B cell (primary cell): ENCODE data around the gene FAM186B. TPM values are rescaled to one million over a fixed set of nuclear protein-coding genes. Genes with fewer than 3 reads are reported as not detected.

Experiments used
- ATAC-seq: fragments of 200-7000 bp; cut with Tn5 transposase; one replicate; pipeline ENCODE4 v1.10.0; 2021; ENCODE audit warnings: low read depth, mild to moderate bottlenecking, moderate number of reproducible peaks, moderate library complexity
- CTCF ChIA-PET: fragments of 350-600 bp; sonication (Branson Sonifier 250); formaldehyde crosslinking; loops from one replicate; lab custom pipeline; 2021; ENCODE audit warnings: antibody characterized with exemption, inconsistent platforms; lab: Charles Lee
- POLR2A ChIA-PET: fragments of 350-600 bp; sonication (Branson Sonifier 250); formaldehyde crosslinking; loops from one replicate; lab custom pipeline; 2021; ENCODE audit warnings: antibody characterized with exemption; lab: Charles Lee
- DNase-seq: peaks from one replicate; pipeline ENCODE4 v3.0.0; 2013
- H2AFZ ChIP-seq: 2 replicates; pipeline ENCODE4 v1.6.1; 2012; ENCODE audit warnings: mild to moderate bottlenecking, low read depth, low read length; ENCODE audit not compliant: insufficient read depth, poor library complexity, severe bottlenecking
- H3K27ac ChIP-seq, 2 donors: 1 replicate in 1 of 2; 2 replicates in 1 of 2; pipeline ENCODE4 v1.5.1; 2012 to 2013; ENCODE audit warnings: low read length in 2 of 2, mild to moderate bottlenecking in 2 of 2, moderate library complexity in 1 of 2
- H3K27me3 ChIP-seq, 4 experiments: fragments of 200-600 bp in 1 of 4; sonication (generic) in 1 of 4; replicated peaks in 1 of 4; 1 replicate in 2 of 4; 2 replicates in 2 of 4; pipeline versions ENCODE4 v1.6.1 to v1.7.0; 2013 to 2016; ENCODE audit warnings: low read length in 3 of 4, mild to moderate bottlenecking in 2 of 4, mixed read lengths in 1 of 4, moderate library complexity in 1 of 4; ENCODE audit not compliant: insufficient read depth in 4 of 4, control insufficient read depth in 3 of 4; ENCODE audit errors: control extremely low read depth in 1 of 4
- H3K36me3 ChIP-seq, 2 experiments: replicated peaks in 1 of 2; 1 replicate in 1 of 2; 2 replicates in 1 of 2; pipeline versions ENCODE4 v1.6.1 to v1.7.1; 2013; ENCODE audit warnings: low read length in 1 of 2; ENCODE audit not compliant: insufficient read depth in 2 of 2, control insufficient read depth in 1 of 2; ENCODE audit errors: control extremely low read depth in 1 of 2, extremely low read depth in 1 of 2
- H3K4me1 ChIP-seq, 2 donors: fragments of 200-600 bp in 1 of 2; sonication (generic) in 1 of 2; 1 replicate in 1 of 2; 2 replicates in 1 of 2; pipeline versions ENCODE4 v1.5.1 to v1.6.1; 2013 to 2017; ENCODE audit warnings: low read length in 2 of 2; ENCODE audit not compliant: control insufficient read depth in 2 of 2, insufficient read depth in 2 of 2
- H3K4me2 ChIP-seq: replicated peaks from 2 replicates; pipeline ENCODE3; 2012; ENCODE audit warnings: mild to moderate bottlenecking, low read depth, low read length; ENCODE audit not compliant: poor library complexity, severe bottlenecking
- H3K4me3 ChIP-seq, 5 experiments: fragments of 200-600 bp in 1 of 5; sonication (generic) in 1 of 5; 1 replicate in 3 of 5; 2 replicates in 2 of 5; pipeline versions ENCODE4 v1.5.1 to v1.7.0; 2011 to 2016; ENCODE audit warnings: low read length in 4 of 5, mild to moderate bottlenecking in 4 of 5, low read depth in 2 of 5, control low read depth in 1 of 5, moderate library complexity in 1 of 5; ENCODE audit not compliant: insufficient read depth in 1 of 5; ENCODE audit errors: control extremely low read depth in 1 of 5, extremely low read depth in 1 of 5
- H3K79me2 ChIP-seq: fragments of 200-600 bp; sonication (generic); one replicate; pipeline ENCODE4 v1.6.0; 2016; ENCODE audit warnings: low read length; ENCODE audit not compliant: control insufficient read depth, insufficient read depth
- H3K9ac ChIP-seq: fragments of 200-600 bp; sonication (generic); 2 replicates; pipeline ENCODE4 v1.6.1; 2017; ENCODE audit warnings: mild to moderate bottlenecking, low read length, moderate library complexity
- H3K9me3 ChIP-seq, 3 donors: one replicate each; pipeline versions ENCODE4 v1.6.1 to v1.7.1; 2013; ENCODE audit warnings: low read length in 2 of 3; ENCODE audit not compliant: control insufficient read depth in 2 of 3, insufficient read depth in 1 of 3; ENCODE audit errors: control extremely low read depth in 1 of 3
- H4K20me1 ChIP-seq: 2 replicates; pipeline ENCODE4 v1.6.0; 2012; ENCODE audit warnings: mild to moderate bottlenecking, low read length; ENCODE audit not compliant: insufficient read depth, control insufficient read depth, poor library complexity, severe bottlenecking
- H3K27ac Mint-ChIP-seq: one replicate; pipeline ENCODE4 v1.8.0; 2021; ENCODE audit warnings: mixed read lengths
- H3K27me3 Mint-ChIP-seq: one replicate; pipeline ENCODE4 v1.8.0; 2021; ENCODE audit warnings: mixed read lengths
- H3K4me1 Mint-ChIP-seq: one replicate; pipeline ENCODE4 v1.8.0; 2021; ENCODE audit warnings: mixed read lengths
- H3K4me3 Mint-ChIP-seq: one replicate; pipeline ENCODE4 v1.8.0; 2021; ENCODE audit warnings: mixed read lengths
- H3K9me3 Mint-ChIP-seq: one replicate; pipeline ENCODE4 v1.8.0; 2022; ENCODE audit warnings: mixed read lengths; ENCODE audit not compliant: insufficient read depth
- EZH2 ChIP-seq: IDR thresholded peaks from 2 replicates; pipeline ENCODE4 v1.6.1; 2012; ENCODE audit warnings: borderline replicate concordance, low read depth, mild to moderate bottlenecking, moderate library complexity, low read length; ENCODE audit not compliant: insufficient read depth, poor library complexity, severe bottlenecking
- WGBS: methylation state at CpG from one replicate; pipeline ENCODE4 v1.1.5; 2013; ENCODE audit warnings: missing lambda C conversion rate; ENCODE audit not compliant: insufficient coverage; 5-methylcytosine and 5-hydroxymethylcytosine counted together
- intact Hi-C: fragments of 100-400 bp; cut with micrococcal nuclease; formaldehyde crosslinking; loops from one replicate; pipeline ENCODE4 v1.10.0; 2022
- polyA plus RNA-seq: library from polyadenylated mRNA; depleted of rRNA; stranded (reverse); fragments of >200 nt; gene quantifications from 2 replicates; pipeline ENCODE4 v1.2.3, GENCODE V29; 2012
- total RNA-seq, 2 donors: library from RNA; stranded (reverse); fragments of 120-200 nt in 1 of 2; gene quantifications; 1 replicate in 1 of 2; 2 replicates in 1 of 2; pipeline versions ENCODE4 v1.2.3 to v1.2.4, GENCODE V29; 2013 to 2022
- TF ChIP-seq, protein P1 (sequence below): fragments of 200-600 bp; IDR thresholded peaks from one replicate; pipeline ENCODE4 v1.8.0; 2022; ENCODE audit warnings: antibody characterized with exemption, mild to moderate bottlenecking

The FAM186B gene
- total and polyA plus RNA-seq, 2 donors (not counting 1 experiment from before 2014, with no cell fraction given), result 0.13 to 0.47 TPM

DNA sequence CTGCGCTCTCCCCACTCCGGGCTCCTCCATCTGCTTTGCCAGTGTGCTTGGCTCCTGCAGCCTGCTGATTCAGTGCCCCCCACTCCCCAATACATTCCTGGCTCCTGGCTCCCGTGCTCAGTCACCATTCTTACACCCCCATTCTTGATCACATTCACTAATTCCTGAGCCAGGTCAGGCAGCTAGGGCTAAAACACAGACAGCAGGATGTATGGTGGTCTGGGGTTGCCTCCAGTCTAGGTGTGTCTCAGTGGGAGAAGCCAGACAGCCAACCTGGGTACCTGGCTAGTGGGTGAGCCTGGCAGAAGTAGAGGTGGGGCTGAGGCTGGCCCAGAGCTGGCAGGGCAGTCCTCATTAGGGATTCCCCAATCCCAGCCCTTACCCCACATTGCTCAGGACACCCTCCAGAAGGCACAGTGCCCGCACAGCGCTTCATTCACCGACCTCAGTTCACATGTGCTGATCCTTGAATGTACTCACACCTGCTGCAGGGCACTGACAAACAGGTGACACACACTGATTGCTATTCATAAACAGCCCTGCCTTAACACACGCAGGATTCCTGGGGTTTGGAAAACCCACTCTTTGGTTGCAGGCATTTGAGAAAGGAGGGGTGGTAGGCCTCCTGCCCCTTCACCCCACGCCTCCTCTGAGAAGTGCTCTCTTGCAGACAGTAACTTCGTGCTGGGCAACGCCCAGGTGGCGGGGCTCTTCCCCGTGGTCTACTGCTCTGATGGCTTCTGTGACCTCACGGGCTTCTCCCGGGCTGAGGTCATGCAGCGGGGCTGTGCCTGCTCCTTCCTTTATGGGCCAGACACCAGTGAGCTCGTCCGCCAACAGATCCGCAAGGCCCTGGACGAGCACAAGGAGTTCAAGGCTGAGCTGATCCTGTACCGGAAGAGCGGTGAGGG lies 65.0 kb downstream of the FAM186B start:
- TF ChIP-seq, protein P1, sequence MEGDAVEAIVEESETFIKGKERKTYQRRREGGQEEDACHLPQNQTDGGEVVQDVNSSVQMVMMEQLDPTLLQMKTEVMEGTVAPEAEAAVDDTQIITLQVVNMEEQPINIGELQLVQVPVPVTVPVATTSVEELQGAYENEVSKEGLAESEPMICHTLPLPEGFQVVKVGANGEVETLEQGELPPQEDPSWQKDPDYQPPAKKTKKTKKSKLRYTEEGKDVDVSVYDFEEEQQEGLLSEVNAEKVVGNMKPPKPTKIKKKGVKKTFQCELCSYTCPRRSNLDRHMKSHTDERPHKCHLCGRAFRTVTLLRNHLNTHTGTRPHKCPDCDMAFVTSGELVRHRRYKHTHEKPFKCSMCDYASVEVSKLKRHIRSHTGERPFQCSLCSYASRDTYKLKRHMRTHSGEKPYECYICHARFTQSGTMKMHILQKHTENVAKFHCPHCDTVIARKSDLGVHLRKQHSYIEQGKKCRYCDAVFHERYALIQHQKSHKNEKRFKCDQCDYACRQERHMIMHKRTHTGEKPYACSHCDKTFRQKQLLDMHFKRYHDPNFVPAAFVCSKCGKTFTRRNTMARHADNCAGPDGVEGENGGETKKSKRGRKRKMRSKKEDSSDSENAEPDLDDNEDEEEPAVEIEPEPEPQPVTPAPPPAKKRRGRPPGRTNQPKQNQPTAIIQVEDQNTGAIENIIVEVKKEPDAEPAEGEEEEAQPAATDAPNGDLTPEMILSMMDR, result no peak
- no peak for TF ChIP-seq EZH2
- Histone ChIP-seq H3K9ac (no peak overlapping the region), H3K27me3 (peaks cover 0 to 47% (median 13%) of the 10 kb centered on the region in 4 experiments), H3K4me2 (peak overlapping the region; percentile 99), H2AFZ (no peak overlapping the region), H3K4me1 (peaks cover 33 to 49% of the 10 kb centered on the region in 2 donors), H3K79me2 (no peaks in the 10 kb centered on the region), H4K20me1 (no peaks in the 10 kb centered on the region), H3K4me3 (no peak overlapping the region), H3K36me3 (no peaks in the 10 kb centered on the region), H3K27ac (no peak overlapping the region), H3K9me3 (peaks cover 0 to 9% (median 0%) of the 10 kb centered on the region in 3 donors)
- CTCF ChIA-PET, result no interaction called here
- peak; percentile 38 for DNase-seq
- Mint-ChIP-seq H3K4me1 (peaks cover 44% of the 10 kb centered on the region), H3K27ac (peak overlapping the region; percentile 59), H3K27me3 (peaks cover 35% of the 10 kb centered on the region), H3K4me3 (peak overlapping the region; percentile 69), H3K9me3 (no peaks in the 10 kb centered on the region)
- 73% methylated on average over 20 of the region's 21 CpGs for WGBS
- no peak for ATAC-seq
- intact Hi-C loops, result no loop called here
- POLR2A ChIA-PET, result no interaction called here
